HG02623 (cell line): Measurements from ENCODE around the gene PAN3.

Source experiments
- ATAC-seq: cut with Tn5 transposase; IDR thresholded peaks from one replicate; pipeline ENCODE4 v1.9.1; 2021; ENCODE audit warnings: moderate library complexity; ENCODE audit not compliant: unreplicated experiment

The PAN3 gene

GRCh38 chr13:28299916-28300315 lies 161.6 kb downstream of the PAN3 start:
- ATAC-seq = no peak

- no peak for ATAC-seq
Measured at GRCh38 chr13:28301839-28302238, 163.5 kb downstream of the PAN3 start.

GRCh38 chr13:28306325-28306724 lies 168.0 kb downstream of the PAN3 start:
- ATAC-seq = no peak

GRCh38 chr13:28313579-28313978 lies 175.2 kb downstream of the PAN3 start:
- ATAC-seq = no peak

GRCh38 chr13:28314879-28315278 lies 176.5 kb downstream of the PAN3 start:
- no peak for ATAC-seq

GRCh38 chr13:28316129-28316528 lies 177.8 kb downstream of the PAN3 start:
- ATAC-seq = no peak

- no peak for ATAC-seq
Measured at GRCh38 chr13:28316836-28317235, 178.5 kb downstream of the PAN3 start.

- no peak for ATAC-seq
Measured at GRCh38 chr13:28318496-28318895, 180.2 kb downstream of the PAN3 start.

GRCh38 chr13:28319528-28319927 lies 181.2 kb downstream of the PAN3 start:
- no peak for ATAC-seq

- ATAC-seq = no peak
Measured at GRCh38 chr13:28320209-28320608, 181.9 kb downstream of the PAN3 start.

GRCh38 chr13:28320884-28321574 lies 182.7 kb downstream of the PAN3 start:
- ATAC-seq = no peak

- ATAC-seq = no peak
Measured at GRCh38 chr13:28321756-28322155, 183.4 kb downstream of the PAN3 start.

- ATAC-seq = no peak
Measured at GRCh38 chr13:28322256-28322905, 184.0 kb downstream of the PAN3 start.

GRCh38 chr13:28324181-28324789 lies 185.9 kb downstream of the PAN3 start:
- ATAC-seq = no peak

GRCh38 chr13:28325022-28325421 lies 186.7 kb downstream of the PAN3 start:
- no peak for ATAC-seq

GRCh38 chr13:28326056-28326455 lies 187.7 kb downstream of the PAN3 start:
- ATAC-seq = no peak

GRCh38 chr13:28327373-28328270 lies 189.3 kb downstream of the PAN3 start:
- ATAC-seq = no peak

- no peak for ATAC-seq
Measured at GRCh38 chr13:28328271-28328607, 189.9 kb downstream of the PAN3 start.

GRCh38 chr13:28329395-28330158 lies 191.2 kb downstream of the PAN3 start:
- no peak for ATAC-seq

GRCh38 chr13:28333204-28333881 lies 195.0 kb downstream of the PAN3 start:
- ATAC-seq = no peak
